A549 treated with dexamethasone at 1 μM for 4 hours (cell line): Measurements from ENCODE around the gene RAB41. TPM values are rescaled to one million over a fixed set of nuclear protein-coding genes. Genes with fewer than 3 reads are reported as not detected.

Source experiments
- total RNA-seq: library from RNA; stranded (reverse); fragments of 200-300 nt; extraction: Qiagen RNA extraction; gene quantifications from 5 replicates; pipeline ENCODE4 v1.2.3, GENCODE V29; 2022

Gene RAB41
- total RNA-seq: not detected in 5 replicates

GRCh38 chrX:70281951-70282350 is at the start of gene RAB41:
TSS of gene RAB41 (plus strand) at chrX:70282172. CDS start at chrX:70282218, 46 bp downstream.

DNA sequence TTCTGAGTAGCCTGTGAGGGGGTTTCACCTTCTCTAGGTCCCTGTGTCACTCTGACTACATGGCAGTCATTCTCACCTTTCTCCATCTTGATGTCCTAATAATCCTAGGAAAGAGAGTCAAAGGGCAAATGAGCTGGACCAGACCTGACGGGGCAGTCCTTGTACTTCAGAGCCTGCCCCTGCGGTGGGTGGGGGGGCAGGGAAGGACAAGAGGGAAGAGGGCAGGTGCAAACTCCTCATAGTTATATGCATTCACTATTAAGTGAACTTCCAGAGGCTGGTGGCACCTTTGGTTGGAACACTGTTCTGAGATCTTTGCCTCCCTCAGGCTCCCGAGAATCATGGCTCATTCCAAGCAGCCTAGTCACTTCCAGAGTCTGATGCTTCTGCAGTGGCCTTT is 47.6 kb upstream of the RAB41 start, which contains the start of gene AWAT1:
Gene AWAT1 (plus strand): TSS at position 301 of the 400 bp plus-strand sequence. CDS start 41 bp downstream, at position 342.

GRCh38 chrX:70260104-70260503 is 21.9 kb upstream of the RAB41 start, which contains the start of gene P2RY4:
TSS of gene P2RY4 (minus strand) at chrX:70260204. CDS start at chrX:70259624, 580 bp downstream.

DNA sequence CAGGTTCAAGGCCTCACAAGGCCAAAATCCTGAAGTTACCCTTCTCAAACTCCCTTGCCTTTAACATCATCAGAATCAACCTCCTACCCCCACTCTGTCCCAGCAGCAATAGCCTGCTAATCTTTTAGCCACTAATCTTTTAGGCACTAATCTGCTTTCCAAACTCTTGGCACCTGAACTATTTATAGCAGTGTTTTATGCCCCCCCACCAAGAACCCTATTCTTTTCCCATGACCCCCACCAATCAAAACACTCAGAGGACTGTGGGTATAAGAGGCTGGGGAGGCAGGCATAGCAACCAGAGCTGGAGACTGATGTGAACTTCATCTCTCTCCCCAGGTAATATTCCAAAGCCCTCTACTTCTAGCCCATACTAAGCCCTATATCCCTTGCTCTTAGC is 13.9 kb upstream of the RAB41 start, which contains the start of gene ARR3:
Gene ARR3 (plus strand): TSS at position 301 of the 400 bp plus-strand sequence. CDS start 1,052 bp downstream, outside the sequence.

DNA sequence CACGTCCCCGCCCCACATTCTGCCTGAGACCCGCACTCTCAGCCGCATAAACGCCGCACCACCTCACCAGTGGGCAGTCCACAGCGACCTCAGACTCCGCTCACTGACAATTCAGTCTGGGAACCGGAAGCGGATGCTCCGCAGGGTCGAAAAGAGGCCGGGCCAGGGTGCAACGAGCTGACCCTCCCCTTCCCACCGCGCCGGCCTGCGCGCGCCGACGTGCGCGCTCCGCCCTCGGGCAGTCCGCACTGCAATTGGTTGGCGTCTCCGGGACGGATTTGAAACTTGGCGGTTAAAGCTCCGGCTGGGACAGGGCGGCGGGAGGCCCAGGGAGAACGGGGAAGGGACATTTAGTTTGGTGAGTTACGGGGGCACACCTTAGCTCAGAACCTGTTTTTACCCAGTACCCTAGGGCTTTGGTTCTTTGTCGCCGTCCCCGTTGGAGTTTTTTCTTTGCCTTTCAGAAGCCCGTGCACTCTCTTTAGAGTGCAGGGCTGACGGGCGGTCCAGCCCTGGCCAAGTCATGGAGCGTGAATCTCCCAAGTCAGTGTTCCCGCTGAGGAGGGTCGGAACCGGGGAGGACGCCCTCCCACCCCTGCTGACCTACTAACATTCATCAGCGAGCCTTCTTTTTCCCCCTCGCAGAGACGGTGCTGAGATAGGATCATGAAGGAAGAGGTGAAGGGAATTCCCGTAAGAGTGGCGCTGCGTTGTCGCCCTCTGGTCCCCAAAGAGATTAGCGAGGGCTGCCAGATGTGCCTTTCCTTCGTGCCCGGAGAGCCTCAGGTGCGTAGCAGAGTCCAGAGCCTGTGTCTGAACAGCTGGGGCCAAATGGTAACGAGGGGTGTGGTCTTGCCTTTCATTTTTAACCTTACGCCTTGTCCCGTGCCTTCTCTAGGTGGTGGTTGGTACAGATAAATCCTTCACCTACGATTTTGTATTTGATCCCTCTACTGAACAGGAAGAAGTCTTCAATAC is 8.1 kb downstream of the RAB41 start, which contains the start of the genes KIF4A and PDZD11:
Gene KIF4A (plus strand): TSS at position 312 of the 978 bp plus-strand sequence. CDS start 355 bp downstream, at position 667.
Gene PDZD11 (minus strand): TSS at position 135 of the 978 bp plus-strand sequence. CDS start 586 bp downstream, outside the sequence.

Other genes starting within 250 kb of the RAB41 start
- not detected in 5 replicates for gene AWAT2, start 232.2 kb upstream of the RAB41 start, total RNA-seq
- not detected in 5 replicates for gene OTUD6A, start 219.7 kb upstream of the RAB41 start, total RNA-seq
- gene IGBP1, start 148.7 kb upstream of the RAB41 start, total RNA-seq: 59.9 to 70.4 TPM (median 64.4 TPM) in 5 replicates
- gene DGAT2L6, start 104.7 kb upstream of the RAB41 start, total RNA-seq: not detected in 5 replicates
- not detected in 5 replicates for gene AWAT1, start 47.5 kb upstream of the RAB41 start, total RNA-seq
- not detected in 5 replicates for gene P2RY4, start 22.0 kb upstream of the RAB41 start, total RNA-seq
- gene ARR3, start 13.8 kb upstream of the RAB41 start, total RNA-seq: not detected in 5 replicates
- gene PDZD11, start 7.8 kb downstream of the RAB41 start, total RNA-seq: 87.1 to 110 TPM (median 90.8 TPM) in 5 replicates
- gene KIF4A, start 7.9 kb downstream of the RAB41 start, total RNA-seq: 23.8 to 29.9 TPM (median 27.9 TPM) in 5 replicates
- 0.03 to 0.11 TPM (median 0.07 TPM) in 5 replicates for gene GDPD2, start 141.1 kb downstream of the RAB41 start, total RNA-seq
- 5.0 to 9.5 TPM (median 8.4 TPM) in 5 replicates for gene DLG3, start 162.7 kb downstream of the RAB41 start, total RNA-seq